Measurements from ENCODE around the gene SNCB.

SNCB gene

GRCh38 chr5:176631383-176632200, 1.3 kb upstream of the SNCB start:
- Mint-ChIP-seq H3K4me1 (ENCODE audit: low read depth in 2 of 2) (peaks cover 4 to 6% of the 10 kb centered on the region in 2 donors), H3K27me3 (peaks cover 56 to 96% of the 10 kb centered on the region in 2 donors), H3K36me3 (ENCODE audit: insufficient read depth) (peaks cover 9% of the 10 kb centered on the region), H3K27ac (no peak overlapping the region), H3K9me3 (peaks cover 0 to 7% of the 10 kb centered on the region in 2 donors), H3K4me3 (no peak overlapping the region)
- ATAC-seq (replicated peaks) (no peak), DNase-seq (no peak)

GRCh38 chr5:176630681-176631222, 418 bp upstream of the SNCB start:
- H3K27ac Mint-ChIP-seq = no peak overlapping the region
- peak overlapping the region in 1 of 2 donors; percentile 25 for H3K4me3 Mint-ChIP-seq

GRCh38 chr5:176629317-176629852, 949 bp downstream of the SNCB start:
- no peaks in the 10 kb centered on the region for H3K9me3 Mint-ChIP-seq
- peak overlapping the region; percentile 37 to 49 for H3K4me3 Mint-ChIP-seq
- H3K27me3 Mint-ChIP-seq = peaks cover 48 to 96% of the 10 kb centered on the region in 2 donors
- ATAC-seq (replicated peaks) (no peak), DNase-seq (no peak)
- H3K36me3 Mint-ChIP-seq (ENCODE audit: insufficient read depth) = peaks cover 2% of the 10 kb centered on the region
- H3K27ac Mint-ChIP-seq = no peak overlapping the region
- H3K4me1 Mint-ChIP-seq (ENCODE audit: low read depth in 2 of 2) = peaks cover 4 to 6% of the 10 kb centered on the region in 2 donors

More at GRCh38 chr5:176630681-176631222, 418 bp upstream of the SNCB start:
- ATAC-seq (replicated peaks) (no peak), DNase-seq (no peak)
- Mint-ChIP-seq H3K9me3 (peaks cover 0 to 7% of the 10 kb centered on the region in 2 donors), H3K36me3 (ENCODE audit: insufficient read depth) (peaks cover 9% of the 10 kb centered on the region), H3K27me3 (peaks cover 55 to 96% of the 10 kb centered on the region in 2 donors), H3K4me1 (ENCODE audit: low read depth in 2 of 2) (peaks cover 4 to 6% of the 10 kb centered on the region in 2 donors)

- H3K27ac Mint-ChIP-seq = no peak overlapping the region
- H3K36me3 Mint-ChIP-seq (ENCODE audit: insufficient read depth) = peaks cover 2% of the 10 kb centered on the region
- DNase-seq (no peak), ATAC-seq (replicated peaks) (no peak)
- H3K4me1 Mint-ChIP-seq (ENCODE audit: low read depth in 2 of 2) = peaks cover 4 to 6% of the 10 kb centered on the region in 2 donors
- H3K4me3 Mint-ChIP-seq = peak overlapping the region in 1 of 2 donors; percentile 37
- H3K9me3 Mint-ChIP-seq = no peaks in the 10 kb centered on the region
- H3K27me3 Mint-ChIP-seq = peaks cover 41 to 94% of the 10 kb centered on the region in 2 donors
Observed at GRCh38 chr5:176628406-176629228, 1.7 kb downstream of the SNCB start.

GRCh38 chr5:176627582-176627981, 2.8 kb downstream of the SNCB start:
- Mint-ChIP-seq H3K27me3 (peaks cover 39 to 86% of the 10 kb centered on the region in 2 donors), H3K36me3 (ENCODE audit: insufficient read depth) (no peaks in the 10 kb centered on the region), H3K4me1 (ENCODE audit: low read depth in 2 of 2) (peaks cover 4 to 6% of the 10 kb centered on the region in 2 donors), H3K27ac (no peak overlapping the region), H3K4me3 (no peak overlapping the region), H3K9me3 (no peaks in the 10 kb centered on the region)
- ATAC-seq (replicated peaks) = no peak
- DNase-seq = no peak

- H3K36me3 Mint-ChIP-seq (ENCODE audit: insufficient read depth) = no peaks in the 10 kb centered on the region
- no peak overlapping the region for H3K27ac Mint-ChIP-seq
- H3K9me3 Mint-ChIP-seq = no peaks in the 10 kb centered on the region
- peaks cover 44 to 86% of the 10 kb centered on the region in 2 donors for H3K27me3 Mint-ChIP-seq
- ATAC-seq (replicated peaks) (no peak), DNase-seq (no peak)
- no peak overlapping the region for H3K4me3 Mint-ChIP-seq
- H3K4me1 Mint-ChIP-seq (ENCODE audit: low read depth in 2 of 2) = peaks cover 4 to 6% of the 10 kb centered on the region in 2 donors
Observed at GRCh38 chr5:176626876-176627236, 3.5 kb downstream of the SNCB start.

GRCh38 chr5:176625966-176626875, 4.1 kb downstream of the SNCB start:
- ATAC-seq (replicated peaks) = no peak
- Mint-ChIP-seq H3K27me3 (peaks cover 42 to 86% of the 10 kb centered on the region in 2 donors), H3K4me3 (no peak overlapping the region), H3K9me3 (no peaks in the 10 kb centered on the region), H3K4me1 (ENCODE audit: low read depth in 2 of 2) (peaks cover 4 to 6% of the 10 kb centered on the region in 2 donors), H3K36me3 (ENCODE audit: insufficient read depth) (no peaks in the 10 kb centered on the region), H3K27ac (no peak overlapping the region)
- DNase-seq = no peak

- DNase-seq = no peak
- Mint-ChIP-seq H3K36me3 (ENCODE audit: insufficient read depth) (peaks cover 3% of the 10 kb centered on the region), H3K4me3 (no peak overlapping the region), H3K27ac (no peak overlapping the region), H3K27me3 (peaks cover 42 to 86% of the 10 kb centered on the region in 2 donors), H3K9me3 (no peaks in the 10 kb centered on the region), H3K4me1 (ENCODE audit: low read depth in 2 of 2) (peaks cover 2 to 5% of the 10 kb centered on the region in 2 donors)
- no peak for ATAC-seq (replicated peaks)
Observed at GRCh38 chr5:176625512-176625911, 4.8 kb downstream of the SNCB start.

GRCh38 chr5:176624938-176625337, 5.4 kb downstream of the SNCB start:
- Mint-ChIP-seq H3K36me3 (ENCODE audit: insufficient read depth) (peaks cover 3% of the 10 kb centered on the region), H3K4me1 (ENCODE audit: low read depth in 2 of 2) (peaks cover 7 to 10% of the 10 kb centered on the region in 2 donors), H3K4me3 (no peak overlapping the region), H3K27me3 (peaks cover 47 to 90% of the 10 kb centered on the region in 2 donors), H3K9me3 (no peaks in the 10 kb centered on the region), H3K27ac (no peak overlapping the region)
- DNase-seq = no peak
- no peak for ATAC-seq (replicated peaks)

GRCh38 chr5:176624142-176624541, 6.2 kb downstream of the SNCB start:
- peaks cover 3% of the 10 kb centered on the region for H3K36me3 Mint-ChIP-seq (ENCODE audit: insufficient read depth)
- ATAC-seq (replicated peaks) (no peak), DNase-seq (no peak)
- no peak overlapping the region for H3K27ac Mint-ChIP-seq
- H3K4me1 Mint-ChIP-seq (ENCODE audit: low read depth in 2 of 2) = peaks cover 7 to 10% of the 10 kb centered on the region in 2 donors
- H3K27me3 Mint-ChIP-seq = peaks cover 51 to 90% of the 10 kb centered on the region in 2 donors
- no peaks in the 10 kb centered on the region for H3K9me3 Mint-ChIP-seq
- H3K4me3 Mint-ChIP-seq = no peak overlapping the region

- peaks cover 7 to 9% of the 10 kb centered on the region in 2 donors for H3K4me1 Mint-ChIP-seq (ENCODE audit: low read depth in 2 of 2)
- peaks cover 56 to 90% of the 10 kb centered on the region in 2 donors for H3K27me3 Mint-ChIP-seq
- H3K4me3 Mint-ChIP-seq = no peak overlapping the region
- no peak for DNase-seq
- no peak overlapping the region for H3K27ac Mint-ChIP-seq
- ATAC-seq (replicated peaks) = no peak
- H3K36me3 Mint-ChIP-seq (ENCODE audit: insufficient read depth) = peaks cover 3% of the 10 kb centered on the region
- no peaks in the 10 kb centered on the region for H3K9me3 Mint-ChIP-seq
Observed at GRCh38 chr5:176621661-176622079, 8.7 kb downstream of the SNCB start.

- Mint-ChIP-seq H3K4me3 (peak overlapping the region; percentile 78 to 80), H3K27me3 (peaks cover 61 to 90% of the 10 kb centered on the region in 2 donors), H3K27ac (no peak overlapping the region), H3K36me3 (ENCODE audit: insufficient read depth) (peaks cover 3% of the 10 kb centered on the region), H3K4me1 (ENCODE audit: low read depth in 2 of 2) (peaks cover 7 to 9% of the 10 kb centered on the region in 2 donors), H3K9me3 (no peaks in the 10 kb centered on the region)
- ATAC-seq (replicated peaks) (no peak), DNase-seq (no peak)
Observed at GRCh38 chr5:176620333-176620981, 9.9 kb downstream of the SNCB start.

All from effector memory CD8-positive, alpha-beta T cell (primary cell).